Fibroblast of lung (primary cell): Measurements from ENCODE around the gene NLRC4. TPM values are rescaled to one million over a fixed set of nuclear protein-coding genes. Genes with fewer than 3 reads are reported as not detected.

Source experiments
- DNase-seq, 2 donors: peaks; one replicate each; pipeline versions ENCODE4 v3.0.0 to v3.0.0-alpha.2; 2010; ENCODE audit warnings: low read depth in 2 of 2
- H2AFZ ChIP-seq: 2 replicates; pipeline ENCODE4 v1.5.1; 2012; ENCODE audit warnings: low read length, control low read depth, inconsistent platforms
- H3K27ac ChIP-seq: 2 replicates; pipeline ENCODE4 v1.5.1; 2011; ENCODE audit warnings: low read length, control low read depth; ENCODE audit not compliant: insufficient read depth
- H3K27me3 ChIP-seq: 2 replicates; pipeline ENCODE4 v1.5.1; 2011; ENCODE audit warnings: mild to moderate bottlenecking, low read length; ENCODE audit not compliant: control insufficient read depth, insufficient read depth
- H3K36me3 ChIP-seq: 2 replicates; pipeline ENCODE4 v1.5.1; 2011; ENCODE audit warnings: low read length; ENCODE audit not compliant: control insufficient read depth, insufficient read depth
- H3K4me1 ChIP-seq: 2 replicates; pipeline ENCODE4 v1.5.1; 2011; ENCODE audit warnings: low read length; ENCODE audit not compliant: control insufficient read depth, insufficient read depth; ENCODE audit errors: extremely low read depth
- H3K4me2 ChIP-seq: 2 replicates; pipeline ENCODE4 v1.5.1; 2011; ENCODE audit warnings: low read length, control low read depth; ENCODE audit not compliant: insufficient read depth; ENCODE audit errors: extremely low read depth
- H3K4me3 ChIP-seq, 4 experiments: fragments of 200-600 bp in 1 of 4; sonication (generic) in 1 of 4; replicated peaks in 1 of 4; 2 replicates each; pipeline ENCODE4 v1.5.1; 2011 to 2016; ENCODE audit warnings: low read length in 4 of 4, low read depth in 3 of 4, mild to moderate bottlenecking in 3 of 4, control low read depth in 2 of 4, inconsistent platforms in 1 of 4, mixed read lengths in 1 of 4; ENCODE audit not compliant: insufficient read depth in 1 of 4; ENCODE audit errors: control extremely low read depth in 1 of 4
- H3K79me2 ChIP-seq: 2 replicates; pipeline ENCODE4 v1.5.1; 2012; ENCODE audit warnings: mild to moderate bottlenecking, low read length, inconsistent platforms; ENCODE audit not compliant: control insufficient read depth, insufficient read depth
- H3K9ac ChIP-seq: 2 replicates; pipeline ENCODE4 v1.5.1; 2011; ENCODE audit warnings: mild to moderate bottlenecking, low read length, control low read depth; ENCODE audit not compliant: insufficient read depth
- H3K9me3 ChIP-seq: 2 replicates; pipeline ENCODE4 v1.5.1; 2012; ENCODE audit warnings: low read depth, low read length; ENCODE audit not compliant: control insufficient read depth, insufficient read depth
- H4K20me1 ChIP-seq: 2 replicates; pipeline ENCODE4 v1.5.1; 2011; ENCODE audit warnings: low read length; ENCODE audit not compliant: control insufficient read depth, insufficient read depth; ENCODE audit errors: extremely low read depth
- CTCF ChIP-seq, 2 donors: IDR thresholded peaks in 1 of 2; conservative IDR thresholded peaks in 1 of 2; 1 replicate in 1 of 2; 2 replicates in 1 of 2; pipeline ENCODE4 v1.5.1; 2011 to 2012; ENCODE audit warnings: low read length in 2 of 2, control low read depth in 1 of 2, inconsistent platforms in 1 of 2, low read depth in 1 of 2, mild to moderate bottlenecking in 1 of 2
- EZH2 ChIP-seq: IDR thresholded peaks from 2 replicates; pipeline ENCODE4 v1.5.1; 2012; ENCODE audit warnings: low read length, control low read depth, mild to moderate bottlenecking; ENCODE audit errors: missing control alignments
- polyA plus RNA-seq, 2 donors: library from polyadenylated mRNA; depleted of rRNA in 1 of 2; stranded (reverse) in 1 of 2; unstranded in 1 of 2; fragments of >200 nt; gene quantifications; 2 replicates each; pipeline ENCODE4 v1.2.1, GENCODE V29; 2011 to 2012; ENCODE audit warnings: missing spikeins in 1 of 2
- total RNA-seq: library from RNA; depleted of rRNA; stranded (reverse); fragments of >200 nt; gene quantifications from 2 replicates; pipeline ENCODE4 v1.2.1, GENCODE V29; 2014

NLRC4 gene
- total and polyA plus RNA-seq, 2 donors (not counting 1 experiment from before 2014, with no cell fraction given): not detected

- Histone ChIP-seq H3K79me2 (no peaks in the 10 kb centered on the region), H4K20me1 (no peaks in the 10 kb centered on the region), H3K4me2 (no peak overlapping the region), H3K27ac (no peak overlapping the region), H3K36me3 (no peaks in the 10 kb centered on the region), H3K27me3 (no peaks in the 10 kb centered on the region), H2AFZ (no peak overlapping the region), H3K9me3 (no peaks in the 10 kb centered on the region), H3K4me1 (no peaks in the 10 kb centered on the region), H3K9ac (no peak overlapping the region), H3K4me3 (no peak overlapping the region)
- no peak for DNase-seq
- TF ChIP-seq EZH2 (no peak), CTCF (conservative IDR thresholded peaks at IDR 0.05 in 1 of 2, IDR thresholded peaks at IDR 0.05 in 1 of 2; ENCODE audit: low read depth in 1 of 2, low read length in 2 of 2) (no peak)
Measured at GRCh38 chr2:32258242-32258641, 6.4 kb downstream of the NLRC4 start.

- no peak for DNase-seq
- no peaks in the 10 kb centered on the region for H3K9me3 ChIP-seq
- H3K9ac ChIP-seq: no peak overlapping the region
- no peaks in the 10 kb centered on the region for H3K79me2 ChIP-seq
- no peak for TF ChIP-seq EZH2
- TF ChIP-seq CTCF (conservative IDR thresholded peaks at IDR 0.05 in 1 of 2, IDR thresholded peaks at IDR 0.05 in 1 of 2; ENCODE audit: low read depth in 1 of 2, low read length in 2 of 2): no peak
- no peaks in the 10 kb centered on the region for H3K36me3 ChIP-seq
- no peak overlapping the region for H2AFZ ChIP-seq
- no peak overlapping the region for H3K4me3 ChIP-seq
- H3K27ac ChIP-seq: no peak overlapping the region
- no peaks in the 10 kb centered on the region for H4K20me1 ChIP-seq
- H3K4me1 ChIP-seq: no peaks in the 10 kb centered on the region
- no peaks in the 10 kb centered on the region for H3K27me3 ChIP-seq
- H3K4me2 ChIP-seq: no peak overlapping the region
Measured at GRCh38 chr2:32250290-32250689, 14.4 kb downstream of the NLRC4 start.

GRCh38 chr2:32249731-32250236 is 14.9 kb downstream of the NLRC4 start:
- Histone ChIP-seq H3K4me3 (no peak overlapping the region), H3K9ac (no peak overlapping the region), H3K79me2 (no peaks in the 10 kb centered on the region), H2AFZ (no peak overlapping the region), H3K27me3 (no peaks in the 10 kb centered on the region), H3K4me1 (no peaks in the 10 kb centered on the region), H3K36me3 (no peaks in the 10 kb centered on the region), H3K4me2 (no peak overlapping the region), H3K27ac (no peak overlapping the region), H3K9me3 (no peaks in the 10 kb centered on the region), H4K20me1 (no peaks in the 10 kb centered on the region)
- TF ChIP-seq CTCF (conservative IDR thresholded peaks at IDR 0.05 in 1 of 2, IDR thresholded peaks at IDR 0.05 in 1 of 2; ENCODE audit: low read depth in 1 of 2, low read length in 2 of 2) (no peak), EZH2 (no peak)
- DNase-seq: no peak
